ENCODE measurements around the gene HOXB5. TPM values are rescaled to one million over a fixed set of nuclear protein-coding genes. Genes with fewer than 3 reads are reported as not detected.

Gene HOXB5
- total RNA-seq, 1 donor from 2014 or later, result 2.1 TPM

GRCh38 chr17:48575673-48576478, 17.7 kb downstream of the HOXB5 start:
- no peak for TF ChIP-seq CTCF (IDR thresholded peaks at IDR 0.05; ENCODE audit: unreplicated experiment)
- no peaks in the 10 kb centered on the region for H3K9me3 Mint-ChIP-seq (ENCODE audit: low read depth)
- peak overlapping the region; percentile 37 for H3K4me3 Mint-ChIP-seq (ENCODE audit: low read depth)
- DNase-seq (ENCODE audit: low spot score, unreplicated experiment), result no peak
- peaks cover 15% of the 10 kb centered on the region for H3K4me1 Mint-ChIP-seq (ENCODE audit: low read depth)
- H3K27ac Mint-ChIP-seq, result peak overlapping the region; percentile 41
- no peaks in the 10 kb centered on the region for H3K36me3 Mint-ChIP-seq (ENCODE audit: insufficient read depth)
- H3K27me3 Mint-ChIP-seq, result peaks cover 39% of the 10 kb centered on the region

GRCh38 chr17:48575066-48575582, 18.5 kb downstream of the HOXB5 start:
- DNase-seq (ENCODE audit: low spot score, unreplicated experiment), result no peak
- Mint-ChIP-seq H3K9me3 (ENCODE audit: low read depth) (no peaks in the 10 kb centered on the region), H3K4me3 (ENCODE audit: low read depth) (no peak overlapping the region), H3K4me1 (ENCODE audit: low read depth) (peaks cover 20% of the 10 kb centered on the region), H3K27me3 (peaks cover 31% of the 10 kb centered on the region), H3K36me3 (ENCODE audit: insufficient read depth) (no peaks in the 10 kb centered on the region), H3K27ac (no peak overlapping the region)
- TF ChIP-seq CTCF (IDR thresholded peaks at IDR 0.05; ENCODE audit: unreplicated experiment), result no peak

GRCh38 chr17:48574505-48575065, 19.0 kb downstream of the HOXB5 start:
- Mint-ChIP-seq H3K27me3 (peaks cover 26% of the 10 kb centered on the region), H3K4me1 (ENCODE audit: low read depth) (peaks cover 18% of the 10 kb centered on the region)

GRCh38 chr17:48571826-48572417, 21.7 kb downstream of the HOXB5 start:
- H3K27me3 Mint-ChIP-seq, result peaks cover 3% of the 10 kb centered on the region
- peak overlapping the region; percentile 0 for H3K4me3 Mint-ChIP-seq (ENCODE audit: low read depth)
- TF ChIP-seq CTCF (IDR thresholded peaks at IDR 0.05; ENCODE audit: unreplicated experiment), result no peak
- no peak for DNase-seq (ENCODE audit: low spot score, unreplicated experiment)
- H3K9me3 Mint-ChIP-seq (ENCODE audit: low read depth), result no peaks in the 10 kb centered on the region
- peak overlapping the region; percentile 71 for H3K27ac Mint-ChIP-seq
- H3K36me3 Mint-ChIP-seq (ENCODE audit: insufficient read depth), result no peaks in the 10 kb centered on the region
- H3K4me1 Mint-ChIP-seq (ENCODE audit: low read depth), result peaks cover 15% of the 10 kb centered on the region

More at GRCh38 chr17:48574505-48575065, 19.0 kb downstream of the HOXB5 start:
- Mint-ChIP-seq H3K9me3 (ENCODE audit: low read depth) (no peaks in the 10 kb centered on the region), H3K36me3 (ENCODE audit: insufficient read depth) (no peaks in the 10 kb centered on the region), H3K27ac (no peak overlapping the region), H3K4me3 (ENCODE audit: low read depth) (no peak overlapping the region)
- DNase-seq (ENCODE audit: low spot score, unreplicated experiment), result no peak
- TF ChIP-seq CTCF (IDR thresholded peaks at IDR 0.05; ENCODE audit: unreplicated experiment), result no peak

All from progenitor cell of endocrine pancreas (in vitro differentiated cells).